Thyroid gland (tissue), 4 donors: ENCODE results near the gene IGFL3.

Experiments
- POLR2A ChIP-seq, 2 donors: fragments of 450-650 bp; IDR thresholded peaks; one replicate each; pipeline ENCODE4 v1.6.1; 2017; ENCODE audit warnings: antibody characterized with exemption in 2 of 2, mild to moderate bottlenecking in 2 of 2, moderate library complexity in 1 of 2
- TF ChIP-seq, protein P1 (sequence below), 6 experiments: fragments of 200-600 bp in 3 of 6; fragments of 450-650 bp in 3 of 6; sonication (generic) in 3 of 6; IDR thresholded peaks; one replicate each; pipeline ENCODE4 v1.5.1; 2016 to 2019; ENCODE audit warnings: antibody characterized with exemption in 6 of 6, mild to moderate bottlenecking in 2 of 6, inconsistent platforms in 1 of 6, moderate library complexity in 1 of 6

- TF ChIP-seq, protein P1, sequence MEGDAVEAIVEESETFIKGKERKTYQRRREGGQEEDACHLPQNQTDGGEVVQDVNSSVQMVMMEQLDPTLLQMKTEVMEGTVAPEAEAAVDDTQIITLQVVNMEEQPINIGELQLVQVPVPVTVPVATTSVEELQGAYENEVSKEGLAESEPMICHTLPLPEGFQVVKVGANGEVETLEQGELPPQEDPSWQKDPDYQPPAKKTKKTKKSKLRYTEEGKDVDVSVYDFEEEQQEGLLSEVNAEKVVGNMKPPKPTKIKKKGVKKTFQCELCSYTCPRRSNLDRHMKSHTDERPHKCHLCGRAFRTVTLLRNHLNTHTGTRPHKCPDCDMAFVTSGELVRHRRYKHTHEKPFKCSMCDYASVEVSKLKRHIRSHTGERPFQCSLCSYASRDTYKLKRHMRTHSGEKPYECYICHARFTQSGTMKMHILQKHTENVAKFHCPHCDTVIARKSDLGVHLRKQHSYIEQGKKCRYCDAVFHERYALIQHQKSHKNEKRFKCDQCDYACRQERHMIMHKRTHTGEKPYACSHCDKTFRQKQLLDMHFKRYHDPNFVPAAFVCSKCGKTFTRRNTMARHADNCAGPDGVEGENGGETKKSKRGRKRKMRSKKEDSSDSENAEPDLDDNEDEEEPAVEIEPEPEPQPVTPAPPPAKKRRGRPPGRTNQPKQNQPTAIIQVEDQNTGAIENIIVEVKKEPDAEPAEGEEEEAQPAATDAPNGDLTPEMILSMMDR (IDR thresholded peaks at IDR 0.05): no peak
- TF ChIP-seq POLR2A (IDR thresholded peaks at IDR 0.05): no peak
Measured at GRCh38 chr19:46088101-46088500, 36.4 kb downstream of the IGFL3 start.
